ENCODE data around the gene CACNA1H. TPM values are rescaled to one million over a fixed set of nuclear protein-coding genes. Genes with fewer than 3 reads are reported as not detected.

Gene CACNA1H
- total RNA-seq (1 to 10 TPM; 2.0 to 5.9 (median 3.0) TPM), polyA plus RNA-seq (1 to 10 TPM; 1.8 to 2.3 (median 2.0) TPM)
- long read RNA-seq, donor 1, partial matches to known transcripts: 2 of 2 reads
- long read RNA-seq, donor 1, other reads (novel, unspliced or antisense): 0 of 2 reads
- long read RNA-seq, donor 2, partial matches to known transcripts: 6 of 11 reads
- long read RNA-seq, donor 2, other reads (novel, unspliced or antisense): 5 of 11 reads

DNA sequence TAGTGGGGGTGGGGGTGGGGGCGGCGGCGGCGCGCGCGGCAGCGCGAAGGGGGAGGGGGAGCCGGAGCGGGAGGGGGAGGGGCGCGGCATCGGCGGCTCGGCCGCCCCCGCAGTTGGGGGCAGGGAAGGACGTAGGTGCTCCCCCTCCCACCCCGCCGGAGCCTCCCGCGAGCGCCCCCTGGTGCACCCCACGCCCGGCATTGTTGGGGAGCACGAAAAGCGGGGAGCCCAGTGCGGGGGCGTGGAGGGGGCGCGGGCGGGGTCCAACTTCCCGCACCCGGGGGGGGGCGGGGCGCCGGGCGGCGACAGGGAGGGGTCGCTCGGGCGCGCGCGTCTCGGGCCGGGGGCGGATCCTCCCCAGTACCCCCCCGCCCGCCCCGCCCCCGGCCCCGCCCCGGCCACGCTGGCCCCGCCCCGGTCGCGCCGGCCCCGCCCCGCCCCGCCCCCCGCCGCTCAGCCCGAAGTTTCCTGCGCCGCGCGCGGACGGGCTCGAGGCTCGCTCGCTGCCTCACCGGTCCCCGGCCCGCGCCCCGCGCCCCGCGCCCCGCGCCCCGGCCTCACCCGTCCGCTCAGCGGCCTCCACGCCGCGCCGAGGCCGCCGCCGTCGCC, at the start of gene CACNA1H:
Gene CACNA1H, plus strand, starts transcription at position 456 of the 609 bp plus-strand sequence. CDS start 632 bp downstream, outside the sequence.
- H3K36me3 ChIP-seq (ENCODE audit: insufficient read depth in 1 of 2, low read depth in 1 of 2): no peaks in the 10 kb centered on the region
- 0 to 4% (median 1%) methylated on average over 4 to 84 of the region's 98 CpGs for WGBS, 3 donors
- TF ChIP-seq, protein P1, sequence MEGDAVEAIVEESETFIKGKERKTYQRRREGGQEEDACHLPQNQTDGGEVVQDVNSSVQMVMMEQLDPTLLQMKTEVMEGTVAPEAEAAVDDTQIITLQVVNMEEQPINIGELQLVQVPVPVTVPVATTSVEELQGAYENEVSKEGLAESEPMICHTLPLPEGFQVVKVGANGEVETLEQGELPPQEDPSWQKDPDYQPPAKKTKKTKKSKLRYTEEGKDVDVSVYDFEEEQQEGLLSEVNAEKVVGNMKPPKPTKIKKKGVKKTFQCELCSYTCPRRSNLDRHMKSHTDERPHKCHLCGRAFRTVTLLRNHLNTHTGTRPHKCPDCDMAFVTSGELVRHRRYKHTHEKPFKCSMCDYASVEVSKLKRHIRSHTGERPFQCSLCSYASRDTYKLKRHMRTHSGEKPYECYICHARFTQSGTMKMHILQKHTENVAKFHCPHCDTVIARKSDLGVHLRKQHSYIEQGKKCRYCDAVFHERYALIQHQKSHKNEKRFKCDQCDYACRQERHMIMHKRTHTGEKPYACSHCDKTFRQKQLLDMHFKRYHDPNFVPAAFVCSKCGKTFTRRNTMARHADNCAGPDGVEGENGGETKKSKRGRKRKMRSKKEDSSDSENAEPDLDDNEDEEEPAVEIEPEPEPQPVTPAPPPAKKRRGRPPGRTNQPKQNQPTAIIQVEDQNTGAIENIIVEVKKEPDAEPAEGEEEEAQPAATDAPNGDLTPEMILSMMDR (IDR thresholded peaks at IDR 0.05): no peak
- peaks cover 0 to 94% (median 30%) of the 10 kb centered on the region in 3 donors for H3K27me3 ChIP-seq (ENCODE audit: insufficient read depth in 3 of 3, low read length in 2 of 3)
- intact Hi-C loops (cut with DNase I): no loop called here
- H3K4me1 ChIP-seq: no peaks in the 10 kb centered on the region
- peak within 1 kb of the TSS; percentile 43 for H3K4me3 ChIP-seq
- no peak for ATAC-seq
- no peak for DNase-seq
- no peaks in the 10 kb centered on the region for H3K9me3 ChIP-seq
- no peak within 1 kb of the TSS for H3K27ac ChIP-seq

DNA sequence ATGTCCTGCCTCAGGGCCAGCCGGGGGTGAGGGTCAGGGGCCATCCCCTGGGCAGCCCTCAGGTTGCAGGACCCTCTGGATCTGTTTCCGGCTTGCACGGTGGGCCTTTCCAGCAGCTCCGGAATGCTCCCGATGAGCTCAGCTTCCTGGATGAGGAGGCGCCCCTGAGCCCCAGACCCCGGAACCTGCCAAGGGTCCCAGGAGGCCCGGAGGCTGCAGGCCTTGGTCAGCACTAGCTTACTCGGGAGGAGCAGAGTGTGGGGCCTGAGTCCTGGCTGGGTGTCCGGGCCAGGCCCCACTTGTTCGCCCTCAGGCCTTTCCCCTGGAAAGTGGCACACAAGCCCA, 49.3 kb upstream of the CACNA1H start:
- ATAC-seq (no peak), DNase-seq (no peak)
- H3K4me1 ChIP-seq: peaks cover 3% of the 10 kb centered on the region
- 38 to 62% (median 40%) methylated on average over 11 of the region's 11 CpGs for WGBS, 3 donors
- H3K9me3 ChIP-seq: no peaks in the 10 kb centered on the region
- TF ChIP-seq, protein P1 (IDR thresholded peaks at IDR 0.05): no peak
- intact Hi-C loops (cut with DNase I): no loop called here
- no peak overlapping the region for H3K27ac ChIP-seq
- H3K36me3 ChIP-seq (ENCODE audit: insufficient read depth in 1 of 2, low read depth in 1 of 2): no peaks in the 10 kb centered on the region
- H3K27me3 ChIP-seq (ENCODE audit: insufficient read depth in 3 of 3, low read length in 2 of 3): peaks cover 0 to 56% (median 5%) of the 10 kb centered on the region in 3 donors
- no peak overlapping the region for H3K4me3 ChIP-seq

DNA sequence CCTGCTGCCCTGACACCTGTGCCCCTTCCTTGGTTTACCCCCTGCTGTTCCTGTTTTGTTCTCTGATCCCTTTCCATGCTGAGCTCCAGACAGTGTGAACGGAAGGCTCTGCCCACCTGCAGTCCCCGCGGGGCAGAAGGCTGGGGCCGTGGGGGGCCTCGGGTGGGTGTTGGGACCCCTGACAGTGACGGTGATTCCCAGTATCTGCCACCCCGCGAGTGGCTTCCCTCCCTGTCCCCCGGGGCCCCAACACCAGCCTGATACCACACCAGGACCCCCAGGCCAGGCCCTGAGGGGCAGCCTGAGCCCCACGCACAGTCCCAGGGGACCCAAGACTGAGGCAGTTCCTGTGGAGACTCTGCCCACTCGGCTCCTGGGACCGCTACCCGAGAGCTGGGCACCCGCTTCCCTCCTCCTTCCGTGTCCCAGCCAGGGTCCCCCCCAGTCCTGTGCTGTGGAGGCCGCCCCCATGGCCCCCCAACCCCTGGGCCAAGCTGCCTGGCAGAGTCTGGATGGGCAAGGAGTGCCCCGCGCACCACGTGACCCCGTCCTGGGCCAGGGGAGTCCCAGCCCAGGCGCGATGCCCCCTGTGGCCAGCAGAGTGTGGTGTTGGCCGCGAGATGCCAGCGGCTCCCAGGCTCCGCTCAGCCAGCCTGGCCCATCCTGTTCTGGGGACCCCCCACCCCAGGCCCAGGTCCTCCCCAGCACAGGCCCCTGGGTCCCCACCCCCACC, 46.9 kb upstream of the CACNA1H start:
- Histone ChIP-seq H3K9me3 (no peaks in the 10 kb centered on the region), H3K27me3 (ENCODE audit: insufficient read depth in 3 of 3, low read length in 2 of 3) (peaks cover 0 to 75% (median 8%) of the 10 kb centered on the region in 3 donors), H3K4me1 (no peaks in the 10 kb centered on the region), H3K4me3 (no peak overlapping the region), H3K27ac (no peak overlapping the region), H3K36me3 (ENCODE audit: insufficient read depth in 1 of 2, low read depth in 1 of 2) (no peaks in the 10 kb centered on the region)
- DNase-seq (peak; percentile 57 to 73), ATAC-seq (peak; percentile 78 to 81 (median 80))
- intact Hi-C loops (cut with DNase I): no loop called here
- TF ChIP-seq, protein P1 (IDR thresholded peaks at IDR 0.05): peak; percentile 62
- WGBS, 3 donors: 21 to 28% (median 27%) methylated on average over 24 to 26 of the region's 26 CpGs

GRCh38 chr16:1106659-1107058, 46.2 kb upstream of the CACNA1H start:
- 66 to 80% (median 67%) methylated on average over 13 to 16 of the region's 16 CpGs for WGBS, 3 donors
- Histone ChIP-seq H3K4me1 (no peaks in the 10 kb centered on the region), H3K27me3 (ENCODE audit: insufficient read depth in 3 of 3, low read length in 2 of 3) (peaks cover 0 to 81% (median 9%) of the 10 kb centered on the region in 3 donors), H3K4me3 (no peak overlapping the region), H3K36me3 (ENCODE audit: insufficient read depth in 1 of 2, low read depth in 1 of 2) (no peaks in the 10 kb centered on the region), H3K9me3 (no peaks in the 10 kb centered on the region), H3K27ac (no peak overlapping the region)
- intact Hi-C loops (cut with DNase I): loop anchor here in 1 of 2 donors (1.0 kb wide), 1 partner anchor 88 kb away; no protein-coding TSS in a partner anchor
- TF ChIP-seq, protein P1 (IDR thresholded peaks at IDR 0.05): no peak
- DNase-seq (no peak), ATAC-seq (no peak)
